Measurements from ENCODE around the gene KDM4B.

Gene KDM4B

GRCh38 chr19:5119297-5119998, 150.5 kb downstream of the KDM4B start:
- Histone ChIP-seq H3K27ac (no peak overlapping the region), H3K4me3 (no peak overlapping the region)
- no peak for DNase-seq (ENCODE audit: low spot score)
- TF ChIP-seq CTCF (IDR thresholded peaks at IDR 0.05): no peak

- DNase-seq (ENCODE audit: low spot score): no peak
- no peak for TF ChIP-seq CTCF (IDR thresholded peaks at IDR 0.05)
- Histone ChIP-seq H3K27ac (no peak overlapping the region), H3K4me3 (no peak overlapping the region)
Observed at GRCh38 chr19:5120321-5120720, 151.4 kb downstream of the KDM4B start.

- DNase-seq (ENCODE audit: low spot score): no peak
- TF ChIP-seq CTCF (IDR thresholded peaks at IDR 0.05): no peak
- Histone ChIP-seq H3K27ac (no peak overlapping the region), H3K4me3 (no peak overlapping the region)
Observed at GRCh38 chr19:5120833-5121232, 151.9 kb downstream of the KDM4B start.

GRCh38 chr19:5121266-5122120, 152.6 kb downstream of the KDM4B start:
- DNase-seq (ENCODE audit: low spot score): no peak
- no peak overlapping the region for H3K4me3 ChIP-seq
- H3K27ac ChIP-seq: no peak overlapping the region
- TF ChIP-seq CTCF (IDR thresholded peaks at IDR 0.05): no peak

- TF ChIP-seq CTCF (IDR thresholded peaks at IDR 0.05): no peak
- DNase-seq (ENCODE audit: low spot score): no peak
- no peak overlapping the region for H3K4me3 ChIP-seq
- H3K27ac ChIP-seq: no peak overlapping the region
Observed at GRCh38 chr19:5122121-5122400, 153.1 kb downstream of the KDM4B start.

- Histone ChIP-seq H3K4me3 (no peak overlapping the region), H3K27ac (no peak overlapping the region)
- TF ChIP-seq CTCF (IDR thresholded peaks at IDR 0.05): no peak
- no peak for DNase-seq (ENCODE audit: low spot score)
Observed at GRCh38 chr19:5122671-5123409, 153.9 kb downstream of the KDM4B start.
